Coronary artery (tissue), 2 donors: ENCODE results near the gene ELMO3.

Experiments used
- DNase-seq: peaks from one replicate; pipeline ENCODE4 v3.0.0-alpha.2; 2017; ENCODE audit warnings: low spot score
- H3K27ac ChIP-seq, 2 donors: fragments of 200-600 bp; sonication (generic); one replicate each; pipeline ENCODE4 v1.5.1; 2016 to 2019
- H3K4me3 ChIP-seq: fragments of 200-600 bp; sonication (generic); 2 replicates; pipeline ENCODE4 v1.5.1; 2016; ENCODE audit warnings: mild to moderate bottlenecking, moderate library complexity
- CTCF ChIP-seq: fragments of 200-600 bp; sonication (generic); IDR thresholded peaks from one replicate; pipeline ENCODE4 v1.5.1; 2019; ENCODE audit warnings: antibody characterized with exemption

The ELMO3 gene

GRCh38 chr16:67183627-67184452, 15.1 kb upstream of the ELMO3 start, which contains the start of gene MATCAP1:
MATCAP1 (minus strand) TSS chr16:67183963; CDS start chr16:67180610, 3,353 bp downstream.
- DNase-seq, result peak; percentile 97
- peak within 1 kb of the TSS; percentile 94 to 99 for H3K27ac ChIP-seq
- TF ChIP-seq CTCF, result no peak
- H3K4me3 ChIP-seq, result peak within 1 kb of the TSS; percentile 97

GRCh38 chr16:67184453-67184994, 14.4 kb upstream of the ELMO3 start:
- H3K27ac ChIP-seq, result peak overlapping the region; percentile 94 to 99
- no peak for DNase-seq
- peak overlapping the region; percentile 97 for H3K4me3 ChIP-seq
- no peak for TF ChIP-seq CTCF

- DNase-seq, result peak; percentile 93
- peak overlapping the region in 1 of 2 donors; percentile 99 for H3K27ac ChIP-seq
- peak overlapping the region; percentile 97 for H3K4me3 ChIP-seq
- peak; percentile 71 for TF ChIP-seq CTCF
Observed at GRCh38 chr16:67184995-67185650, 13.8 kb upstream of the ELMO3 start.

GRCh38 chr16:67185651-67186134, 13.2 kb upstream of the ELMO3 start:
- Histone ChIP-seq H3K27ac (peak overlapping the region in 1 of 2 donors; percentile 28), H3K4me3 (peak overlapping the region; percentile 97)
- TF ChIP-seq CTCF, result peak; percentile 11

DNA sequence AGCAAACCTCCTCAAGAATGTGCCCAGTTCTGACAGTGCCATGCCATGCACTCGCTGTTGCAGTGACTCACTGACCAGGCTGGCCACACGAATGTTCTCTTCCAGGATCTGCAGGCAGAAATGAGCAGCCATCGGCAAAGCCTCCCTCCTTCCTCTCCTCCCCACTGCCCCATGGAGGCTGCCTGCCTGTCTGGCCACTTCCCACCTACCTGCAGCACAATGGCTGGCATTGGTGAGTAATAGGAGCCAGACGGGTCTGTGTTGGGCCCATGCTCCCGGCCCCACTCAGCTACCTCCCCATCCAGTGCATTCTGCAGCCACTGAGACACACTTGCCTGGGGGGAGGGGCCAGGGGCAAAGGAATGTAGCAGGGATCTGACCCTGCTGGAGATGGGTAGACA, 12.4 kb upstream of the ELMO3 start:
- no peak for TF ChIP-seq CTCF
- H3K4me3 ChIP-seq, result no peak overlapping the region
- no peak overlapping the region for H3K27ac ChIP-seq
- DNase-seq, result no peak

More at GRCh38 chr16:67185651-67186134, 13.2 kb upstream of the ELMO3 start:
- no peak for DNase-seq

GRCh38 chr16:67187175-67187890, 11.6 kb upstream of the ELMO3 start:
- DNase-seq, result no peak
- Histone ChIP-seq H3K4me3 (no peak overlapping the region), H3K27ac (no peak overlapping the region)
- no peak for TF ChIP-seq CTCF
